WTC11 (cell line): Measurements from ENCODE around the gene ATL3. TPM values are rescaled to one million over a fixed set of nuclear protein-coding genes. Genes with fewer than 3 reads are reported as not detected.

Experiments used
- AR ChIP-seq: fragments of 250-450 bp; sonication (Bioruptor Pico); IDR thresholded peaks from 2 replicates; pipeline ENCODE4 v1.9.0; 2021; ENCODE audit warnings: mild to moderate bottlenecking
- ARID4B ChIP-seq: sonication (generic); formaldehyde crosslinking; IDR thresholded peaks from 2 replicates; pipeline ENCODE4 v1.8.0; 2023; ENCODE audit warnings: missing genetic modification reagents, mild to moderate bottlenecking, borderline replicate concordance
- EMX1 ChIP-seq: fragments of 250-450 bp; sonication (Bioruptor Pico); IDR thresholded peaks from 2 replicates; pipeline ENCODE4 v1.8.0; 2021; ENCODE audit warnings: mild to moderate bottlenecking
- ESRRA ChIP-seq: sonication (generic); formaldehyde crosslinking; IDR thresholded peaks from 2 replicates; pipeline ENCODE4 v1.8.1; 2022; ENCODE audit warnings: mild to moderate bottlenecking, missing genetic modification reagents, borderline replicate concordance
- FOXP4 ChIP-seq: sonication (generic); formaldehyde crosslinking; IDR thresholded peaks from 2 replicates; pipeline ENCODE4 v1.8.0; 2022; ENCODE audit warnings: mild to moderate bottlenecking, missing genetic modification reagents
- HMGXB4 ChIP-seq: sonication (generic); formaldehyde crosslinking; IDR thresholded peaks from 2 replicates; pipeline ENCODE4 v1.8.1; 2023; ENCODE audit warnings: mild to moderate bottlenecking, moderate library complexity, missing genetic modification reagents
- MLX ChIP-seq: sonication (generic); formaldehyde crosslinking; IDR thresholded peaks from 2 replicates; pipeline ENCODE4 v1.8.1; 2023; ENCODE audit warnings: mild to moderate bottlenecking, missing genetic modification reagents, moderate library complexity
- OVOL2 ChIP-seq: fragments of 250-450 bp; sonication (Bioruptor Pico); IDR thresholded peaks from 2 replicates; pipeline ENCODE4 v1.9.0; 2021; ENCODE audit warnings: mild to moderate bottlenecking, borderline replicate concordance
- RORB ChIP-seq: fragments of 250-450 bp; sonication (Bioruptor Pico); IDR thresholded peaks from 2 replicates; pipeline ENCODE4 v1.9.0; 2021; ENCODE audit warnings: mild to moderate bottlenecking
- TEAD4 ChIP-seq: sonication (generic); formaldehyde crosslinking; IDR thresholded peaks from 2 replicates; pipeline ENCODE4 v1.8.0; 2022; ENCODE audit warnings: mild to moderate bottlenecking, missing genetic modification reagents
- USF1 ChIP-seq: sonication (generic); formaldehyde crosslinking; IDR thresholded peaks from 2 replicates; pipeline ENCODE4 v1.8.0; 2022; ENCODE audit warnings: mild to moderate bottlenecking, missing genetic modification reagents
- ZNF232 ChIP-seq: sonication (generic); formaldehyde crosslinking; IDR thresholded peaks from 2 replicates; pipeline ENCODE4 v1.8.0; 2022; ENCODE audit warnings: mild to moderate bottlenecking, missing genetic modification reagents
- ZNF317 ChIP-seq: sonication (generic); formaldehyde crosslinking; IDR thresholded peaks from 2 replicates; pipeline ENCODE4 v1.8.1; 2023; ENCODE audit warnings: low read depth, mild to moderate bottlenecking, moderate library complexity, missing genetic modification reagents, borderline replicate concordance
- ZNF423 ChIP-seq: fragments of 250-450 bp; sonication (Bioruptor Pico); IDR thresholded peaks from 2 replicates; pipeline ENCODE4 v2.1.2; 2022; ENCODE audit warnings: mild to moderate bottlenecking, moderate library complexity
- ZNF425 ChIP-seq: fragments of 250-450 bp; sonication (Bioruptor Pico); conservative IDR thresholded peaks from 2 replicates; pipeline ENCODE4 v1.9.0; 2021; ENCODE audit warnings: mild to moderate bottlenecking
- ZNF532 ChIP-seq: fragments of 250-450 bp; sonication (Bioruptor Pico); IDR thresholded peaks from 2 replicates; pipeline ENCODE4 v1.9.0; 2021; ENCODE audit warnings: mild to moderate bottlenecking, borderline replicate concordance
- total RNA-seq: library from RNA; stranded (reverse); gene quantifications from 3 replicates; pipeline ENCODE4 v1.2.3, GENCODE V29; 2021

The ATL3 gene
- total RNA-seq, 1 experiment from 2014 or later, result 32.1 TPM

- TF ChIP-seq ARID4B (CRISPR knock-in tag) (peak; percentile 96), EMX1 (CRISPR knock-in tag) (no peak), ZNF425 (CRISPR knock-in tag) (no peak), ZNF317 (CRISPR knock-in tag) (no peak), FOXP4 (CRISPR knock-in tag) (peak; percentile 69; the same call in 1 of the 2 replicates), MLX (no peak), ESRRA (CRISPR knock-in tag) (no peak), USF1 (peak; percentile 83), RORB (no peak), ZNF232 (CRISPR knock-in tag) (peak; percentile 89), HMGXB4 (no peak), OVOL2 (CRISPR knock-in tag) (no peak), AR (no peak), ZNF532 (CRISPR knock-in tag) (no peak), TEAD4 (CRISPR knock-in tag) (no peak), ZNF423 (no peak)
Observed at GRCh38 chr11:63613517-63614135, 57.5 kb downstream of the ATL3 start (continued).
